Measurements from ENCODE around the gene SDK1.

- TF ChIP-seq POLR2A (IDR thresholded peaks at IDR 0.05; ENCODE audit: extremely low read depth, insufficient read length) (no peak), MYC (IDR thresholded peaks at IDR 0.05; ENCODE audit: low read depth, low read length) (no peak)
- TF ChIP-seq, protein P1, sequence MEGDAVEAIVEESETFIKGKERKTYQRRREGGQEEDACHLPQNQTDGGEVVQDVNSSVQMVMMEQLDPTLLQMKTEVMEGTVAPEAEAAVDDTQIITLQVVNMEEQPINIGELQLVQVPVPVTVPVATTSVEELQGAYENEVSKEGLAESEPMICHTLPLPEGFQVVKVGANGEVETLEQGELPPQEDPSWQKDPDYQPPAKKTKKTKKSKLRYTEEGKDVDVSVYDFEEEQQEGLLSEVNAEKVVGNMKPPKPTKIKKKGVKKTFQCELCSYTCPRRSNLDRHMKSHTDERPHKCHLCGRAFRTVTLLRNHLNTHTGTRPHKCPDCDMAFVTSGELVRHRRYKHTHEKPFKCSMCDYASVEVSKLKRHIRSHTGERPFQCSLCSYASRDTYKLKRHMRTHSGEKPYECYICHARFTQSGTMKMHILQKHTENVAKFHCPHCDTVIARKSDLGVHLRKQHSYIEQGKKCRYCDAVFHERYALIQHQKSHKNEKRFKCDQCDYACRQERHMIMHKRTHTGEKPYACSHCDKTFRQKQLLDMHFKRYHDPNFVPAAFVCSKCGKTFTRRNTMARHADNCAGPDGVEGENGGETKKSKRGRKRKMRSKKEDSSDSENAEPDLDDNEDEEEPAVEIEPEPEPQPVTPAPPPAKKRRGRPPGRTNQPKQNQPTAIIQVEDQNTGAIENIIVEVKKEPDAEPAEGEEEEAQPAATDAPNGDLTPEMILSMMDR (IDR thresholded peaks at IDR 0.05; ENCODE audit: low read depth, low read length) = no peak
Observed at GRCh38 chr7:4174016-4174415, 873.0 kb downstream of the SDK1 start.

Measured in NB4 (cell line).